Esophagus muscularis mucosa (tissue), 4 donors: ENCODE measurements around the gene TMEM82.

Source experiments
- CTCF ChIP-seq, 3 experiments: fragments of 200-600 bp in 2 of 3; fragments of 450-650 bp in 1 of 3; sonication (generic) in 2 of 3; IDR thresholded peaks; one replicate each; pipeline ENCODE4 v1.5.1; 2017 to 2019; ENCODE audit warnings: antibody characterized with exemption in 3 of 3, mild to moderate bottlenecking in 2 of 3, moderate library complexity in 1 of 3
- EP300 ChIP-seq: sonication (generic); formaldehyde crosslinking; IDR thresholded peaks from one replicate; pipeline ENCODE4 v1.6.1; 2017; ENCODE audit warnings: antibody characterized with exemption
- POLR2A ChIP-seq: fragments of 450-650 bp; IDR thresholded peaks from one replicate; pipeline ENCODE4 v1.6.1; 2017; ENCODE audit warnings: antibody characterized with exemption, moderate library complexity, mild to moderate bottlenecking, low read depth
- POLR2AphosphoS5 ChIP-seq, 2 donors: sonication (generic); formaldehyde crosslinking; IDR thresholded peaks; one replicate each; pipeline ENCODE4 v1.6.1; 2017; ENCODE audit warnings: antibody characterized with exemption in 2 of 2

DNA sequence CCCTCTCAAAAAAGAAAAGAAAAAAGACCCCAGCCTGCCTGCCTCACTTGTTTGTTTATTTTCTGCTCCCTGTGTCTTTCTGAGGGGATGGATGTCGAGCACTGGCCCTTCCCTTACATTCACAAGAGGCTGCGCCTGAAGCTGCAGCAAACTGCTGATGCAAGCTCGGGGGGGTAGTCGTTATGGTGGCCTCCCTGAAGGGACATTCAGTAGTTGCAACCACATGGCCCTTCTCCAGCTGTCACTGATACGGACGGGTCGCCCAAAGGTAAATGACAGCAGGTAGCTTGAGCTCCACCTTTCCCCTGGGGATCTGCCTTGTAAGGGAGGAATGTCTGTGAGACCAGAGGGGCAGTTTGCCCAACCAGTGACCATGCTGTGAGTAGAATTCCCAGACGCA, 40.5 kb upstream of the TMEM82 start:
- no peak for TF ChIP-seq POLR2A
- no peak for TF ChIP-seq POLR2AphosphoS5 (IDR thresholded peaks at IDR 0.05)
- TF ChIP-seq EP300 = no peak
- TF ChIP-seq CTCF (IDR thresholded peaks at IDR 0.05) = no peak
